ENCODE results near the gene MPG. TPM values are rescaled to one million over a fixed set of nuclear protein-coding genes. Genes with fewer than 3 reads are reported as not detected.

MPG gene
- polyA plus RNA-seq, 2 of the 4 experiments (the other 2 are of a cell fraction) = 25.5 to 54.3 TPM

DNA sequence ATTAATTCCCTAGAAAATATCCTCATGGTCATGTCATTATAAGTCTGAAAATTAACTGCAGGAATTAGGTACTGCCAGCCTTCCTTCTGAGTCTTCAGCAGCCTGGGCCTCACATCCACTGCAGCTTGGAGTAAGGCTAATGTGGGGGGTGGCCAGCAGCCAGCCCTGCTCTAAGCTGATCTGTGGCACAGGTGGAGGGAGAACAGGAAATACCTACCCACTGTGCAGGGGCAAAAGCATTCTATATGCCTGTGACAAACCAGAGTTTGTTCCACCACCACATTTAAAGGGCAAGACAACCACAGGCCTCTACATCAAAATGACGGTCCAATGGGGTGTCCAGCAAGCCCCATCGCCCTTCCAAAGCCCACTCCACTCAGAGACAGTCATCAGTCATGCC, 51.0 kb downstream of the MPG start:
- FAIRE-seq (no peak), DNase-seq (ENCODE audit: low read depth in 1 of 2, low spot score in 1 of 2) (no peak), ATAC-seq (no peak)
- Histone ChIP-seq H3K27ac (no peak overlapping the region), H3K4me1 (no peaks in the 10 kb centered on the region), H3K4me2 (no peak overlapping the region), H3K9me3 (no peaks in the 10 kb centered on the region), H3K4me3 (no peak overlapping the region)
- POLR2A ChIA-PET = no interaction called here
- CTCF ChIA-PET = interaction anchor here (0.6 to 4.9 kb wide), 8 partner anchors 12 to 233 kb away, joined by 3 to 23 read pairs (median 7); no protein-coding TSS in a partner anchor
- 94% methylated on average over 2 of the region's 2 CpGs for WGBS (ENCODE audit: missing lambda C conversion rate)
- no peak for TF ChIP-seq HDAC2 (IDR thresholded peaks at IDR 0.05)
- TF ChIP-seq PBX3 (IDR thresholded peaks at IDR 0.05) = no peak
- no peak for TF ChIP-seq NPAS2 (CRISPR knock-in tag; IDR thresholded peaks at IDR 0.05; ENCODE audit: borderline replicate concordance)
- TF ChIP-seq HOXB5 (CRISPR knock-in tag; IDR thresholded peaks at IDR 0.05) = no peak
- no peak for TF ChIP-seq ESRRA (IDR thresholded peaks at IDR 0.05; ENCODE audit: borderline replicate concordance, low read length)
- TF ChIP-seq RARB (CRISPR knock-in tag; IDR thresholded peaks at IDR 0.05) = no peak
- TF ChIP-seq ZSCAN20 (CRISPR knock-in tag; IDR thresholded peaks at IDR 0.05) = no peak
- TF ChIP-seq FOSL2 (IDR thresholded peaks at IDR 0.05) = no peak
- TF ChIP-seq FOSL2 (CRISPR knock-in tag; IDR thresholded peaks at IDR 0.05) = no peak
- no peak for TF ChIP-seq POLR2A (IDR thresholded peaks at IDR 0.05; ENCODE audit: low read length)
- TF ChIP-seq HES2 (IDR thresholded peaks at IDR 0.05) = no peak
- TF ChIP-seq NFE2L2 (conservative IDR thresholded peaks at IDR 0.05; ENCODE audit: low read length) = no peak
- no peak for TF ChIP-seq FOXS1 (CRISPR knock-in tag; IDR thresholded peaks at IDR 0.05)
- TF ChIP-seq MYC (IDR thresholded peaks at IDR 0.05; ENCODE audit: borderline replicate concordance, low read length) = no peak
- TF ChIP-seq NR3C1 (IDR thresholded peaks at IDR 0.05) = no peak
- no peak for TF ChIP-seq RCOR1 (IDR thresholded peaks at IDR 0.05; ENCODE audit: low read depth, low read length)
- TF ChIP-seq HOXB13 (CRISPR knock-in tag; IDR thresholded peaks at IDR 0.05; ENCODE audit: low read depth) = no peak

DNA sequence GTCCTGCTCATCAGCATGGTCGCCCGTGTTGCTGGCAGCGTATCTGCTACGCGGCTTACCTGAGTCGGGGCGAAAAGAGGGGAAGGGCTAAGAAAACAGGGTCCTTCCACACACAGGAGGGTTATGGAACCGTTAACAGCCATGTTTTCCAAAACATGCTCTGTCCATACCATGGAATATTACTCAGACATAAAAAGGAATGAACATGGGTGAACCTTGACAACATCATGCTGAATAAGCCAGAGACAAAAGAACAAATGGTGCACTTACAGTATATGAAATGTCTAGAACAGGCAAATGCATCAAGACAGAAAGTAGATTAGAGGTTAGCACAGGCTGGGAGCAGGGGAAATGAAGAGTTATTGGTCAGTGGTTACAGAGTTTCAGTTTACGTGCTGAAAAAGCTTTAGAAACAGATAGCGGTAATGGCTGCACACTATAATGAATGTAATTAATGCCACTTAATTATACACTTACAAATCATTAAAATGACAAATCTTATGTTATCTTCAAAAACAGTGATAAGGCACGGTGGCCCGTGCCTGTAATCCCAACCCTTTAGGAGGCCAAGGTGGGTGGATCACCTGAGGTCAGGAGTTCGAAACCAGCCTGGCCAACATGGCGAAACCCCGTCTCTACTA, 52.6 kb downstream of the MPG start:
- FAIRE-seq = no peak
- WGBS (ENCODE audit: missing lambda C conversion rate) = 94% methylated on average over 15 of the region's 15 CpGs
- CTCF ChIA-PET = interaction anchor here (1.3 to 4.9 kb wide), 7 partner anchors 13 to 232 kb away, joined by 3 to 23 read pairs (median 16); partner anchors contain the start of gene HBQ1

GRCh38 chr16:132120-132519, 54.1 kb downstream of the MPG start:
- no peak overlapping the region for H3K27ac ChIP-seq
- DNase-seq (ENCODE audit: low read depth in 1 of 2, low spot score in 1 of 2) (no peak), ATAC-seq (no peak), FAIRE-seq (no peak)
- H3K9me3 ChIP-seq = no peaks in the 10 kb centered on the region
- H3K4me2 ChIP-seq = no peak overlapping the region
- ChIA-PET POLR2A (no interaction called here), CTCF (interaction anchor here (1.9 to 4.6 kb wide), 5 partner anchors 15 to 49 kb away, joined by 4 to 23 read pairs (median 16); partner anchors contain the start of gene HBQ1)
- 92% methylated on average over 7 of the region's 7 CpGs for WGBS (ENCODE audit: missing lambda C conversion rate)
- no peak for TF ChIP-seq CTCF (IDR thresholded peaks at IDR 0.05)
- no peak for TF ChIP-seq ZFP36 (IDR thresholded peaks at IDR 0.05; ENCODE audit: borderline replicate concordance, partially characterized antibody)
- TF ChIP-seq FOSL2 (IDR thresholded peaks at IDR 0.05) = no peak
- no peak for TF ChIP-seq FOSL2 (CRISPR knock-in tag; IDR thresholded peaks at IDR 0.05)
- 0 out of 3 replicates have a peak, but pooled peaks cover under 1% of the 10 kb centered on the region for H3K4me1 ChIP-seq
- no peak overlapping the region for H3K4me3 ChIP-seq

More for the DNA sequence above, 52.6 kb downstream of the MPG start:
- Histone ChIP-seq H3K4me1 (no peaks in the 10 kb centered on the region), H3K27ac (no peak overlapping the region), H3K9me3 (no peaks in the 10 kb centered on the region), H3K4me2 (no peak overlapping the region), H3K4me3 (no peak overlapping the region)
- POLR2A ChIA-PET = no interaction called here
- TF ChIP-seq POLR2A (IDR thresholded peaks at IDR 0.05; ENCODE audit: low read length) (no peak), MAZ (IDR thresholded peaks at IDR 0.05; ENCODE audit: borderline replicate concordance, low read depth, low read length) (no peak)
- DNase-seq (ENCODE audit: low read depth in 1 of 2, low spot score in 1 of 2) (no peak), ATAC-seq (no peak)
